B cell (primary cell): ENCODE measurements around the gene TACO1.

Source experiments
- CTCF ChIP-seq: fragments of 200-600 bp; IDR thresholded peaks from one replicate; pipeline ENCODE4 v1.8.0; 2022; ENCODE audit warnings: antibody characterized with exemption, mild to moderate bottlenecking
- EZH2 ChIP-seq: IDR thresholded peaks from 2 replicates; pipeline ENCODE4 v1.6.1; 2012; ENCODE audit warnings: borderline replicate concordance, low read depth, mild to moderate bottlenecking, moderate library complexity, low read length; ENCODE audit not compliant: insufficient read depth, poor library complexity, severe bottlenecking

GRCh38 chr17:63555500-63556156 lies 45.1 kb upstream of the TACO1 start:
- TF ChIP-seq CTCF (no peak), EZH2 (no peak)
